ENCODE data around the gene USP46.

The USP46 gene, protein sequence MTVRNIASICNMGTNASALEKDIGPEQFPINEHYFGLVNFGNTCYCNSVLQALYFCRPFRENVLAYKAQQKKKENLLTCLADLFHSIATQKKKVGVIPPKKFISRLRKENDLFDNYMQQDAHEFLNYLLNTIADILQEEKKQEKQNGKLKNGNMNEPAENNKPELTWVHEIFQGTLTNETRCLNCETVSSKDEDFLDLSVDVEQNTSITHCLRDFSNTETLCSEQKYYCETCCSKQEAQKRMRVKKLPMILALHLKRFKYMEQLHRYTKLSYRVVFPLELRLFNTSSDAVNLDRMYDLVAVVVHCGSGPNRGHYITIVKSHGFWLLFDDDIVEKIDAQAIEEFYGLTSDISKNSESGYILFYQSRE

DNA sequence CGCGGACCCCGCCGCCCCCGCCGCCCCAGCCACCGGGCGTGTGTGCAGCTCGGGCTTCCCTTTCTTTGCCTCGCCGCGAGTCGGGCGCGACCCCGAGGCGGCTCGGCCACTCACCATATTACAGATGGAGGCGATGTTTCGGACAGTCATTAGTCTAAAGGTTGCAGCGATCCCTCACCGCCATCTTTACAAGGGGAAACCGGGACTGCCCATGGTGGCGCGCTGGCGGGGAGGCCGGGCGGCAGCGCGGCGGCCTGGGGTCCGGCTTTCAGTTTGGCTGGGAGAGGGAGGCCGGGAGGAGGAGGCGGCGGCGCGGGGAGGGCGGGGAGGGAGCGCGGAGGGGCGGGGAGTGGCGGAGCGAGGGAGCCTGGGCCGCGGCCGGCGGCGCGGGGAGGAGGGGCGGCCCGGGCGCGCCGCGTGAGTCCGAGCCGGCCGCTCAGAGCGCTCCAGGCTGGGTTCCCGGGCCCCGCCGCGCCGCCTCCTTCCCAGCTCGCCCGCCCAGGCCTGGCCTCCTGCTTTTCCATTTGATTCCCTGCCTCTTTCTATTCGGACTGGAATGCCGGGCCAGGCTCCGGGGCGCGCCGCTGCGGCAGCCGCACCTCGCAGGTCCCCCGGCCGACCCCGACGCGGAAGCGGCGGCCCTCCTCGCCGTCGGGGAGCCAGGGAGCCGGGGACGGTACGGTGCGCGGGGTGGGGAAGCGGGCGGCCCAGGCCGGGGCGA, at the start of gene USP46:
TSS of gene USP46 (minus strand) at position 301 of the 721 bp plus-strand sequence. CDS start at position 150, 151 bp downstream.
- H3K27ac ChIP-seq = peak within 1 kb of the TSS; percentile 91 to 97 (median 95)
- peak within 1 kb of the TSS; percentile 82 to 96 (median 86) for H3K4me2 ChIP-seq
- peaks cover 0 to 48% (median 29%) of the 10 kb centered on the region in 11 experiments; a peak in 14 of 22 replicates for H3K36me3 ChIP-seq
- peak within 1 kb of the TSS; percentile 81 to 98 (median 88) for H3K4me3 ChIP-seq
- H4K20me1 ChIP-seq = peaks cover 0 to 15% (median 0%) of the 10 kb centered on the region in 11 experiments; a peak in 4 of 22 replicates
- H3K9ac ChIP-seq = peak within 1 kb of the TSS; percentile 95 to 97 (median 96)
- H3K9me3 ChIP-seq (replicated peaks in 1 of 11) = peaks cover 5 to 32% (median 22%) of the 10 kb centered on the region in 11 experiments; a peak in 20 of 22 replicates
- no peak for TF ChIP-seq Cebpa-rat (IDR thresholded peaks at IDR 0.05)
- H3K27me3 ChIP-seq = no peaks in the 10 kb centered on the region
- H3K4me1 ChIP-seq = peaks cover 21 to 33% (median 22%) of the 10 kb centered on the region in 10 experiments

DNA sequence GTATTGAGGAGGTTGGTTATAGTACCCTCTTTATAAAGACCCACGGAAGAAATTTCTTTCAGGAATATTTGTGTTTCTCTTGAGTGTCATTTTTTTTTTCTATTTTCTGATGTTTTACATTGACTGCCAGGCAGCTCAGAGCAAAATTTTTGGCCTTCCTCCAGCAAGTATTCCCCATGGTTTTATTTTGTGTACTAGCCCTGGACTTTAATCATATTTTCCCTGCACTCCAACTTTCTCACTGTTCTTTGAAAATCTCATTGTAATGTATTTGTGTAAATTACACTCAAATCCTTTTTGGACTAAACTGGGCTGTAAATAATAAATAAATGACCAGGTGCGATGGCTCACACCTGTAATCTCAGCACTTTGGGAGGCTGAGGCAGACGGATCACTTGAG, 45.6 kb upstream of the USP46 start:
- no peaks in the 10 kb centered on the region for H3K9me3 ChIP-seq (replicated peaks in 1 of 11)
- no peak overlapping the region for H3K4me2 ChIP-seq
- H4K20me1 ChIP-seq = no peaks in the 10 kb centered on the region
- no peaks in the 10 kb centered on the region for H3K4me1 ChIP-seq
- no peak overlapping the region for H3K4me3 ChIP-seq
- no peaks in the 10 kb centered on the region for H3K27me3 ChIP-seq
- no peak overlapping the region for H3K9ac ChIP-seq
- H3K27ac ChIP-seq = no peak overlapping the region
- H3K36me3 ChIP-seq = no peaks in the 10 kb centered on the region
- no peak for TF ChIP-seq Cebpa-rat (IDR thresholded peaks at IDR 0.05)

- Histone ChIP-seq H3K4me1 (no peaks in the 10 kb centered on the region), H3K4me3 (no peak overlapping the region), H3K27me3 (no peaks in the 10 kb centered on the region), H3K4me2 (no peak overlapping the region), H4K20me1 (no peaks in the 10 kb centered on the region), H3K9me3 (replicated peaks in 1 of 11) (no peaks in the 10 kb centered on the region), H3K27ac (no peak overlapping the region), H3K36me3 (no peaks in the 10 kb centered on the region), H3K9ac (no peak overlapping the region)
- TF ChIP-seq Cebpa-rat (IDR thresholded peaks at IDR 0.05) = no peak
Observed at GRCh38 chr4:52704133-52704532, 45.0 kb upstream of the USP46 start.

DNA sequence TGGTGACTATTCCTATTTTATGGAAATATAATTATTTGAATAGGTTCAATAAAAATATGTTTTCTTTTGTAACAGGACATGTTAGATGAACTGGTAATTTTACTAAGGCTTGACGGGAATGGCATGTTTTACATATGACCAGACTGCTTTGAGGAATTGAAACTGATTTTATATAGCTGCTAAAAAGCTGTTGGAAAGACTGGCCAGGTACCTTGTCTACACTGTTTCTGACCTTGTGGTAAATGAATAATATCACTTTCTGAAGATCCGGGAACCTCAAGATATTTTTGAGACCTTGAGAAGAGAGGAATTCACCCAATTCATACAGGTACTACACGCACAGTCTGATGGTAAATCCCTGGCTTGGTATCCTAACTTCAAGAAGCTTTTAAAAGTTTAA, 42.1 kb upstream of the USP46 start:
- Histone ChIP-seq H3K4me1 (no peaks in the 10 kb centered on the region), H3K27me3 (no peaks in the 10 kb centered on the region), H4K20me1 (no peaks in the 10 kb centered on the region), H3K9me3 (replicated peaks in 1 of 11) (no peaks in the 10 kb centered on the region), H3K4me2 (no peak overlapping the region), H3K27ac (no peak overlapping the region), H3K9ac (no peak overlapping the region), H3K36me3 (no peaks in the 10 kb centered on the region), H3K4me3 (no peak overlapping the region)
- no peak for TF ChIP-seq Cebpa-rat (IDR thresholded peaks at IDR 0.05)

GRCh38 chr4:52694936-52695335, 35.8 kb upstream of the USP46 start:
- Histone ChIP-seq H3K9ac (no peak overlapping the region), H3K4me1 (no peaks in the 10 kb centered on the region), H3K4me3 (no peak overlapping the region), H3K27ac (no peak overlapping the region), H3K4me2 (no peak overlapping the region), H4K20me1 (no peaks in the 10 kb centered on the region), H3K27me3 (no peaks in the 10 kb centered on the region), H3K9me3 (replicated peaks in 1 of 11) (peaks cover 34 to 52% (median 46%) of the 10 kb centered on the region in 11 experiments), H3K36me3 (no peaks in the 10 kb centered on the region)
- TF ChIP-seq Cebpa-rat (IDR thresholded peaks at IDR 0.05) = no peak

DNA sequence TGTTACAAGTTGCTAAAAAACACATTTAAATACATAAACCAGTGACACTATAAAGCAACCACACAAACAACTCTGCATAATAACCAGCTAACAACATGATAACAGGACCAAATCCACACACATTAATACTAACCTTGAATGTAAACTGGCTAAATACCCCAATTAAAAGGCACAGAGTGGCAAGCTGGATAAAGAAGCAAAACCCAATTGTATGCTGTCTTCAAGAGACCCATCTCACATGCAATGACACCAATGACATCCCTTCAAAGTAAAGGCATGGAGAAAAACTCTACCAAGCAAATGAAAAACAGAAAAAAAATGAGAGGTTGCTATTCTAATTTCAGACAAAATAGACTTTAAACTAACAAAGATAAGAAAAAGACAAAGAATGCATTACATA, 34.4 kb upstream of the USP46 start:
- Histone ChIP-seq H3K4me2 (no peak overlapping the region), H3K4me1 (no peaks in the 10 kb centered on the region), H3K9me3 (replicated peaks in 1 of 11) (peaks cover 34 to 52% (median 46%) of the 10 kb centered on the region in 11 experiments), H3K27me3 (no peaks in the 10 kb centered on the region), H4K20me1 (no peaks in the 10 kb centered on the region), H3K27ac (no peak overlapping the region), H3K36me3 (no peaks in the 10 kb centered on the region), H3K4me3 (no peak overlapping the region), H3K9ac (no peak overlapping the region)
- no peak for TF ChIP-seq Cebpa-rat (IDR thresholded peaks at IDR 0.05)

DNA sequence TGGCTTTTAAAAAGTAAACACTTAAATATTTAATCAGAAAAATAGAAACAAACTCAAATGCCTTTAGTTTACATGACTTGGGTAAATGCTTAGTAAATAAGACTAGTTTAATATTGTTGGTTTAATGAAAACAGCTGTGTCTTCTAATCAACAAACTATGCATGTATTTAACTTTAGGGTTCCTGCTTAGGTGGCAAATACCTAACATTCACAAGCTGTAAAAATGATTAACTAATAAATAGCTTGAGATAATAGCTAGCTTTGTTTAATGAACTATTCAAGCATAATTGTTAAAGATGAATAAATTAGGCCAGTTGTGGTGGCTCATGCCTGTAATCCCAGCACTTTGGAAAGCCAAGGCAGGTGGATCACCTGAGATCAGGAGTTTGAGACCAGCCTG, 30.0 kb upstream of the USP46 start:
- H3K9me3 ChIP-seq (replicated peaks in 1 of 11) = peaks cover 29 to 33% (median 30%) of the 10 kb centered on the region in 11 experiments
- no peaks in the 10 kb centered on the region for H3K27me3 ChIP-seq
- H3K4me2 ChIP-seq = no peak overlapping the region
- H3K4me3 ChIP-seq = no peak overlapping the region
- no peaks in the 10 kb centered on the region for H3K36me3 ChIP-seq
- H3K27ac ChIP-seq = no peak overlapping the region
- H4K20me1 ChIP-seq = no peaks in the 10 kb centered on the region
- no peaks in the 10 kb centered on the region for H3K4me1 ChIP-seq
- TF ChIP-seq Cebpa-rat (IDR thresholded peaks at IDR 0.05) = no peak
- no peak overlapping the region for H3K9ac ChIP-seq

DNA sequence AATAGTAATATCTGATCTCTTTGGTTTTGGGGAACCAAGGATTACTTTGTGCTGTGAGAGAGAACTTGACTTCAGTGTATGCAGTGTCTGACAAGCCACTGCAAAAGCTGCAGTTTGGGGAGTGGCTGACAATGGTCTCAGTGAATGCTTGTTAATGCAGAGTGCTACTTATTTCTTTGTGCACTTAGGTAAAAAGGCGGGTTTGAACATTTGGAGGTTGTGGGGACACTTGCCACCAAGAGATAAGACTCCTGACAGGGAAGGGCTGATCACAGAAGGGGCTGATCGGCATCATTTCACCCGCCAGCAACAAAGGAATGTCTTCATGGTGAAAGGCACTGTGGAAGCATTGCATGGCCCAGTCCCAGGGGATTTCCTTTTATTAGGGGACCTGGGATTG, 28.6 kb upstream of the USP46 start:
- no peaks in the 10 kb centered on the region for H4K20me1 ChIP-seq
- TF ChIP-seq Cebpa-rat (IDR thresholded peaks at IDR 0.05) = no peak
- no peak overlapping the region for H3K4me2 ChIP-seq
- H3K27me3 ChIP-seq = no peaks in the 10 kb centered on the region
- no peak overlapping the region for H3K9ac ChIP-seq
- H3K4me3 ChIP-seq = no peak overlapping the region
- H3K36me3 ChIP-seq = no peaks in the 10 kb centered on the region
- no peaks in the 10 kb centered on the region for H3K4me1 ChIP-seq
- H3K27ac ChIP-seq = no peak overlapping the region
- H3K9me3 ChIP-seq (replicated peaks in 1 of 11) = peaks cover 15 to 19% (median 16%) of the 10 kb centered on the region in 11 experiments

- Histone ChIP-seq H3K36me3 (no peaks in the 10 kb centered on the region), H3K9me3 (replicated peaks in 1 of 11) (no peaks in the 10 kb centered on the region), H3K27me3 (no peaks in the 10 kb centered on the region), H3K4me1 (no peaks in the 10 kb centered on the region), H3K4me2 (no peak overlapping the region), H3K9ac (no peak overlapping the region), H3K4me3 (no peak overlapping the region), H4K20me1 (no peaks in the 10 kb centered on the region), H3K27ac (no peak overlapping the region)
- TF ChIP-seq Cebpa-rat (IDR thresholded peaks at IDR 0.05) = no peak
Observed at GRCh38 chr4:52685316-52685715, 26.2 kb upstream of the USP46 start.
